Astrocyte of the spinal cord (primary cell): ENCODE measurements around the gene LYST.
"Not testable (repeated sequence)": the region's sequence is repeated elsewhere in the genome, so short reads cannot be mapped to it uniquely, and the experiment has no call there.

Source experiments
- DNase-seq: peaks from one replicate; pipeline ENCODE4 v3.0.0; 2011; ENCODE audit warnings: low read depth, low spot score
- H3K4me3 ChIP-seq: 2 replicates; pipeline ENCODE4 v1.5.1; 2011; ENCODE audit warnings: low read depth, mild to moderate bottlenecking, low read length, moderate library complexity
- in situ Hi-C: cut with HindIII; loops from 2 replicates; pipeline ENCODE4 v1.10.0; 2017; ENCODE audit warnings: low sequenced_read_pairs
- TF ChIP-seq, protein P1 (sequence below): IDR thresholded peaks from 2 replicates; pipeline ENCODE4 v1.5.1; 2012; ENCODE audit warnings: low read depth, mild to moderate bottlenecking, low read length, inconsistent platforms

Gene LYST

GRCh38 chr1:235651170-235651806 lies 215.4 kb downstream of the LYST start:
- in situ Hi-C loops, result no loop called here
- TF ChIP-seq, protein P1, sequence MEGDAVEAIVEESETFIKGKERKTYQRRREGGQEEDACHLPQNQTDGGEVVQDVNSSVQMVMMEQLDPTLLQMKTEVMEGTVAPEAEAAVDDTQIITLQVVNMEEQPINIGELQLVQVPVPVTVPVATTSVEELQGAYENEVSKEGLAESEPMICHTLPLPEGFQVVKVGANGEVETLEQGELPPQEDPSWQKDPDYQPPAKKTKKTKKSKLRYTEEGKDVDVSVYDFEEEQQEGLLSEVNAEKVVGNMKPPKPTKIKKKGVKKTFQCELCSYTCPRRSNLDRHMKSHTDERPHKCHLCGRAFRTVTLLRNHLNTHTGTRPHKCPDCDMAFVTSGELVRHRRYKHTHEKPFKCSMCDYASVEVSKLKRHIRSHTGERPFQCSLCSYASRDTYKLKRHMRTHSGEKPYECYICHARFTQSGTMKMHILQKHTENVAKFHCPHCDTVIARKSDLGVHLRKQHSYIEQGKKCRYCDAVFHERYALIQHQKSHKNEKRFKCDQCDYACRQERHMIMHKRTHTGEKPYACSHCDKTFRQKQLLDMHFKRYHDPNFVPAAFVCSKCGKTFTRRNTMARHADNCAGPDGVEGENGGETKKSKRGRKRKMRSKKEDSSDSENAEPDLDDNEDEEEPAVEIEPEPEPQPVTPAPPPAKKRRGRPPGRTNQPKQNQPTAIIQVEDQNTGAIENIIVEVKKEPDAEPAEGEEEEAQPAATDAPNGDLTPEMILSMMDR, result no peak
- no peak for DNase-seq
- no peak overlapping the region for H3K4me3 ChIP-seq

GRCh38 chr1:235650341-235651169 lies 216.2 kb downstream of the LYST start:
- H3K4me3 ChIP-seq, result peak overlapping the region; percentile 31
- TF ChIP-seq, protein P1, result no peak
- DNase-seq, result peak; percentile 3
- in situ Hi-C loops, result no loop called here

- no peak for DNase-seq
- H3K4me3 ChIP-seq, result peak within 1 kb of the TSS; percentile 31
- in situ Hi-C loops, result no loop called here
- TF ChIP-seq, protein P1, result no peak
Observed at GRCh38 chr1:235649368-235650163, 217.1 kb downstream of the LYST start, which contains the start of gene GNG4. GNG4 (minus strand) TSS chr1:235649784; CDS start chr1:235583838, 65,946 bp downstream.

GRCh38 chr1:235648954-235649367 lies 217.7 kb downstream of the LYST start:
- peak overlapping the region; percentile 26 for H3K4me3 ChIP-seq

GRCh38 chr1:235648407-235648907 lies 218.2 kb downstream of the LYST start:
- TF ChIP-seq, protein P1, result no peak
- in situ Hi-C loops, result no loop called here
- no peak for DNase-seq
- H3K4me3 ChIP-seq, result no peak overlapping the region

More at GRCh38 chr1:235648954-235649367, 217.7 kb downstream of the LYST start:
- TF ChIP-seq, protein P1, result no peak
- in situ Hi-C loops, result no loop called here
- DNase-seq, result peak; percentile 68

DNA sequence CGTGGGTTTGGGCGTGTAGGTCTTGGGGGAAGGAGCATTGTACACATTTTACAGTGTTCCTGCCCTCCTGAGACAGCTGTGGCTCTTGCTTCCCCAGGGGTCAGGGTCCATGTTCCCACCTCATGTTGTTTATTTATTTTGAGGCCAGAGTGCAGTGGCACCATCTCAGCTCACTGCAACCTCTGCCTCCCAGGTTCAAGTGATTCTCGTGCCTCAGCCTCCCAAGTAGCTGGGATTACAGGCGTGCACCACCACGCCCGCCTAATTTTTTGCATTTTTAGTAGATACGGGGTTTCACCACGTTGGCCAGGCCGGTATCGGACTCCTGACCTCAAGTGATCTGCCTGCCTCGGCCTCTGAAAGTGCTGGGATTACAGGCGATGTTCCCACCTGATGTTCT lies 219.2 kb downstream of the LYST start:
- DNase-seq, in situ Hi-C loops, H3K4me3 ChIP-seq: not testable (repeated sequence)
